Astrocyte of the spinal cord (primary cell): ENCODE measurements around the gene XXYLT1.

Source experiments
- DNase-seq: peaks from one replicate; pipeline ENCODE4 v3.0.0; 2011; ENCODE audit warnings: low read depth, low spot score
- H3K4me3 ChIP-seq: 2 replicates; pipeline ENCODE4 v1.5.1; 2011; ENCODE audit warnings: low read depth, mild to moderate bottlenecking, low read length, moderate library complexity
- in situ Hi-C: cut with HindIII; loops from 2 replicates; pipeline ENCODE4 v1.10.0; 2017; ENCODE audit warnings: low sequenced_read_pairs
- TF ChIP-seq, protein P1 (sequence below): IDR thresholded peaks from 2 replicates; pipeline ENCODE4 v1.5.1; 2012; ENCODE audit warnings: low read depth, mild to moderate bottlenecking, low read length, inconsistent platforms

XXYLT1 gene

GRCh38 chr3:195198426-195199346 is 72.3 kb downstream of the XXYLT1 start:
- H3K4me3 ChIP-seq = no peak overlapping the region
- no peak for DNase-seq
- in situ Hi-C loops = no loop called here
- TF ChIP-seq, protein P1, sequence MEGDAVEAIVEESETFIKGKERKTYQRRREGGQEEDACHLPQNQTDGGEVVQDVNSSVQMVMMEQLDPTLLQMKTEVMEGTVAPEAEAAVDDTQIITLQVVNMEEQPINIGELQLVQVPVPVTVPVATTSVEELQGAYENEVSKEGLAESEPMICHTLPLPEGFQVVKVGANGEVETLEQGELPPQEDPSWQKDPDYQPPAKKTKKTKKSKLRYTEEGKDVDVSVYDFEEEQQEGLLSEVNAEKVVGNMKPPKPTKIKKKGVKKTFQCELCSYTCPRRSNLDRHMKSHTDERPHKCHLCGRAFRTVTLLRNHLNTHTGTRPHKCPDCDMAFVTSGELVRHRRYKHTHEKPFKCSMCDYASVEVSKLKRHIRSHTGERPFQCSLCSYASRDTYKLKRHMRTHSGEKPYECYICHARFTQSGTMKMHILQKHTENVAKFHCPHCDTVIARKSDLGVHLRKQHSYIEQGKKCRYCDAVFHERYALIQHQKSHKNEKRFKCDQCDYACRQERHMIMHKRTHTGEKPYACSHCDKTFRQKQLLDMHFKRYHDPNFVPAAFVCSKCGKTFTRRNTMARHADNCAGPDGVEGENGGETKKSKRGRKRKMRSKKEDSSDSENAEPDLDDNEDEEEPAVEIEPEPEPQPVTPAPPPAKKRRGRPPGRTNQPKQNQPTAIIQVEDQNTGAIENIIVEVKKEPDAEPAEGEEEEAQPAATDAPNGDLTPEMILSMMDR = no peak

GRCh38 chr3:195197765-195198425 is 73.1 kb downstream of the XXYLT1 start:
- TF ChIP-seq, protein P1 = no peak
- in situ Hi-C loops = no loop called here
- H3K4me3 ChIP-seq = no peak overlapping the region
- peak; percentile 61 for DNase-seq

- peak; percentile 67 for DNase-seq
- H3K4me3 ChIP-seq = no peak overlapping the region
- TF ChIP-seq, protein P1 = no peak
- in situ Hi-C loops = no loop called here
Observed at GRCh38 chr3:195196266-195196665, 74.7 kb downstream of the XXYLT1 start.

DNA sequence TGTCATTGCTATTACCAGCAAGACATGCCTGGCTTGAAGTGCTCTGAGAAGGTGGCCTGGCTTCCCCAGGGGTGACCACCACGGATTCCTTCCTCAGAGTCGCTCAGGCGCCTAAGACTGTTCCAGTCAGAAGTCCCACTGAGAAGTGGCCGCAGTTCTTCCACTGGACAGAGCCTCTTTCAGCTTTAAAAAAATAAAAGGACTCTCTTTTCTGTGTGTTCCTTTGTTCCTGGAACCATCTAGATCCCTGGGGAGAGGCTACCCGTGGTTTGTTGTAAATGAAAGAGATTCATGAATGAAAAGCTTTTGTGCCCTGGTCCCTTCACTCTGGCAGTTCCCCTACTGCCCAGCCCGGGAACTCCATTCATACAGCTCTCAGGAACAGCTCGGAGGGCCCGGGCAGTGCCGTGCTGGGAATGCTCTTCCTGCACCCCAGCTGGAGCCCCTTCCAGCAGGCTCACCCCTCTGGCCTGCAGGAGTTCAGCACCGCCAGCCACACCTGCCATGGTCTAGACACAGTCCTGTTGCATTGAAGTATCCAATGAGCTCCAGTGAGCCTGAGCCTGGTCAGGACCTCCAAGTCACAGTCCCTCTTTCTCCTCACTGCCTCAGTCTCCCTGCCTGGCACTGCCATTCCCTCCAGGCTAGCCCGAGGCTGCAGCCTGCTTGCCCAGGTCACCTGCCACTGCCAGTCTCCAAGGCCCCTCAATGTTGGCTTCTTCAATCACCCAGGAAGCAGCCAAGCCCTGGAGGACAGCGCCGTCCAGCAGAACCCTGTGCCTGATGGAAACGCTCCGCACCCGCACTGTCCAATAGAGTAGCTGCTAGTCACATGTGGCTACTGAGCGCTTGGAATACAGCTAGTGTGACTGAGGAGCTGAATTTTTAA is 75.4 kb downstream of the XXYLT1 start:
- H3K4me3 ChIP-seq = no peak overlapping the region
- TF ChIP-seq, protein P1 = peak; percentile 19
- in situ Hi-C loops = no loop called here
- peak; percentile 69 for DNase-seq

DNA sequence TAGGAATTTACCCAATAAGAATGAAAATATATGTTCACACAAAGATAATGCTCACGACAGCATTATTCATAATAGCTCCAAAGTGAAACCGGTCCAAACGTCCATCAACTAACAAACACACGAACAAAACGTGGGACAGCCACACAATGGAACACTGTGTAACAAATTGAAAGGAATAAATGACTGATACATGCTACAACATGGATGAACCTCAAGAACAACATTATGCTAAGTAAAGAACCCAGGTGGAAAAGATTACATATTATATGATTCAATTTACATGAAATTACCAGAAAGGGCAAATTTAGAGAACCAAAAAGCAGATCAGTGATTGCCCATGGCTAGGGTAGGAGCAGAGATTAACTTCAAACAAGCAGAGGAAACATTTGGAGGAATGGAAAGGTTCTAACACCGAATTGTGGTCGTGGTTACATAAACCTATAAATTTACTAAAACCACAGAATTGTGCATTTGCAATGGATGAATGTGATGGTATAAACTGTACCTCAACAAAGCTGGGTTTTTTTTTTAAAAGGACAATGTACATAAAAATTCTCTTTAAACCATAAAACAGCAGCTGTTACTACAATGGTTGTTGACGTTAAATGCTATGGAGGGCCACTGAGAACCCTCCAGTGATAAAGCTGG is 76.3 kb downstream of the XXYLT1 start:
- in situ Hi-C loops = no loop called here
- peak; percentile 55 for DNase-seq
- H3K4me3 ChIP-seq = no peak overlapping the region
- TF ChIP-seq, protein P1 = no peak

- in situ Hi-C loops = no loop called here
- DNase-seq = no peak
- TF ChIP-seq, protein P1 = no peak
- H3K4me3 ChIP-seq = no peak overlapping the region
Observed at GRCh38 chr3:195191580-195191979, 79.4 kb downstream of the XXYLT1 start.
